ENCODE data around the gene ECEL1. TPM values are rescaled to one million over a fixed set of nuclear protein-coding genes. Genes with fewer than 3 reads are reported as not detected.

The ECEL1 gene
- total and polyA plus RNA-seq, 9 of the 15 experiments (the other 6 are each of a cell fraction or from before 2014, with no cell fraction given) = 0.09 TPM; not detected in 8

DNA sequence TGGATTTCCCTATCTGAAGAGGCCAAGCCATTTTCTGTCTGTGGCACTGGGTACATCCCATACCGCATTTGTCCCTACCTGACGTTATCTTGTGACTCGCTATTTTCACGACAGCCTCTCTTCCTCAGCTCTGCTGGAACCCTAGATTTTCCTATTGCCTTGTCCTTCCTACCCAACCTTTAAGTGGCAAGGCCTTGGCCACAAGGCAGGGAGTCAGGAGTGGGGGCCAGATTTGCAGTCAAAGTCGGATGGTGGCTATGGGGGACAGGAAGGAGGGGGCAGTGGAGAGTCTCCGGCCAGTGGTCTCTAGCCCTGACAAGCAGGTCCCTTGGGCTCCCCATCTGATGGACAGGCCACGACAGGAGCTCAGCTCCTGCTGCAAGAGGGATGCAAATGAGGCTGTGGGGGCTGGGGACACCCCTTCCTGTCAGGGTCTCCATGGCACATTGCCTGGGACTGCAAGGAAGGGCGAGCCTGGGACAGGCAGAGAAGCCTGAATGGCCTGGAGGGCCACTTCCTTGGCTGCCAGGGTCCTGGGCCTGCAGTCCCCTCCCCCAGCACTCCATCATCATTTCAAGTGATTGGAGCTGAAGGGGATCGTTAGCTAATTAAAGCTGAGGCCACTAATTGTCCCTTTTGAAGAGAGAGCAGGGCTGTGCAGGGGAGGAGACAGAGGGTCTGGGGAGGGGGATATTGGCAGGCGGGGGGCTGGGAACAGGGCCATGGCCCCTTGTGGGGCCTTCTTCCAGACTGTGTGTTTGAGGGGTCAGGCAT lies 6.3 kb upstream of the ECEL1 start:
- in situ Hi-C loops (cut with MboI) (no loop called here), intact Hi-C loops (cut with micrococcal nuclease) (no loop called here)
- no peak for FAIRE-seq
- H3K4me1 ChIP-seq (replicated peaks in 1 of 2; ENCODE audit: control insufficient read depth in 2 of 2, insufficient read depth in 2 of 2, low read length in 2 of 2) = no peaks in the 10 kb centered on the region
- H3K9me3 ChIP-seq (replicated peaks; ENCODE audit: control insufficient read depth, insufficient read depth, low read depth, low read length) = no peaks in the 10 kb centered on the region
- H3K36me3 ChIP-seq (ENCODE audit: control insufficient read depth, insufficient read depth, low read length) = no peaks in the 10 kb centered on the region
- WGBS (ENCODE audit: insufficient coverage, low coverage, missing lambda C conversion rate) = 2% methylated on average over 8 of the region's 10 CpGs
- peaks cover 0 to 39% of the 10 kb centered on the region in 2 experiments; a peak in 2 of 5 replicates for H3K27me3 ChIP-seq (ENCODE audit: control insufficient read depth in 2 of 2, insufficient read depth in 2 of 2, low read length in 2 of 2)
- no peak for DNase-seq (ENCODE audit: extremely low read depth in 1 of 4, low spot score in 3 of 4)
- ATAC-seq = no peak
- no peaks in the 10 kb centered on the region for H3K79me2 ChIP-seq (ENCODE audit: control insufficient read depth, insufficient read depth, low read length)
- no peaks in the 10 kb centered on the region for H4K20me1 ChIP-seq (replicated peaks; ENCODE audit: control insufficient read depth, insufficient read depth, low read length)
- no peak overlapping the region for H3K27ac ChIP-seq (ENCODE audit: extremely low read depth, low read depth, low read length)
- no peaks in the 10 kb centered on the region for H3K9me1 ChIP-seq (ENCODE audit: control insufficient read depth, insufficient read depth, low read length)
- no peak for TF ChIP-seq KLF1 (tag; IDR thresholded peaks at IDR 0.05)
- TF ChIP-seq TOE1 (IDR thresholded peaks at IDR 0.05; ENCODE audit: borderline replicate concordance) = no peak
- no peak for TF ChIP-seq TOE1 (CRISPR knock-in tag; IDR thresholded peaks at IDR 0.05; ENCODE audit: borderline replicate concordance, low read depth)
- no peak for TF ChIP-seq HMGN3 (IDR thresholded peaks at IDR 0.05; ENCODE audit: borderline replicate concordance, extremely low read depth, insufficient read length, low read depth, low read length)
- TF ChIP-seq TRIM24 (IDR thresholded peaks at IDR 0.05) = no peak
- no peak for TF ChIP-seq EWSR1 (IDR thresholded peaks at IDR 0.05; ENCODE audit: borderline replicate concordance, low read depth, partially characterized antibody)
- TF ChIP-seq, protein P1, sequence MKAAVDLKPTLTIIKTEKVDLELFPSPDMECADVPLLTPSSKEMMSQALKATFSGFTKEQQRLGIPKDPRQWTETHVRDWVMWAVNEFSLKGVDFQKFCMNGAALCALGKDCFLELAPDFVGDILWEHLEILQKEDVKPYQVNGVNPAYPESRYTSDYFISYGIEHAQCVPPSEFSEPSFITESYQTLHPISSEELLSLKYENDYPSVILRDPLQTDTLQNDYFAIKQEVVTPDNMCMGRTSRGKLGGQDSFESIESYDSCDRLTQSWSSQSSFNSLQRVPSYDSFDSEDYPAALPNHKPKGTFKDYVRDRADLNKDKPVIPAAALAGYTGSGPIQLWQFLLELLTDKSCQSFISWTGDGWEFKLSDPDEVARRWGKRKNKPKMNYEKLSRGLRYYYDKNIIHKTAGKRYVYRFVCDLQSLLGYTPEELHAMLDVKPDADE (conservative IDR thresholded peaks at IDR 0.05; ENCODE audit: control insufficient read depth, low read depth, low read length) = no peak
- no peak for TF ChIP-seq ZNF507 (tag; conservative IDR thresholded peaks at IDR 0.05)
- H2AFZ ChIP-seq (ENCODE audit: low read depth, low read length) = no peak overlapping the region
- no peak overlapping the region for H3K4me2 ChIP-seq (ENCODE audit: insufficient read depth, low read length)
- H3K9ac ChIP-seq (ENCODE audit: insufficient read depth in 1 of 2, low read depth in 2 of 2, low read length in 2 of 2) = no peak overlapping the region
- H3K4me3 ChIP-seq = no peak overlapping the region
- no TSS peak for BruUV-seq (replicated peaks)
- ChIA-PET CTCF (ENCODE audit: low intra/inter-chr PET ratio) (no interaction called here), POLR2A (interaction anchor here (0.7 to 1.2 kb wide), 2 partner anchors 16 to 65 kb away, joined by 3 read pairs; no protein-coding TSS in a partner anchor)
